HCT116 (cell line): ENCODE results near the gene GDPD2. TPM values are rescaled to one million over a fixed set of nuclear protein-coding genes. Genes with fewer than 3 reads are reported as not detected.

ENCODE experiments used
- ATAC-seq: fragments of 200-7000 bp; cut with Tn5 transposase; 2 replicates; pipeline ENCODE4 v1.9.1; 2020; ENCODE audit warnings: mild to moderate bottlenecking, moderate library complexity
- BruUV-seq: library from RNA; stranded (reverse); fragments of 400-500 nt; replicated peaks from 2 replicates; lab custom pipeline; 2021; lab: Mats Ljungman, UMichigan
- CTCF ChIA-PET: fragments of 300-600 bp; sonication (Branson Sonifier 250); formaldehyde crosslinking; loops from one replicate; lab custom pipeline; 2021; ENCODE audit warnings: antibody characterized with exemption; lab: Charles Lee
- POLR2A ChIA-PET: fragments of 300-600, 350-600 bp; sonication (Branson Sonifier 250); formaldehyde crosslinking; loops from one replicate; lab custom pipeline; 2021; ENCODE audit warnings: antibody characterized with exemption; lab: Charles Lee
- RAD21 ChIA-PET, 2 experiments: fragments of 300-600 bp; sonication (Branson Sonifier 250); formaldehyde crosslinking; loops; one replicate each; lab custom pipeline; 2023; ENCODE audit warnings: low total read pairs in 2 of 2; ENCODE audit not compliant: uncharacterized antibody in 2 of 2, unreplicated experiment in 2 of 2, low non-redundant PET in 1 of 2; lab: Charles Lee
- DNase-seq: peaks from one replicate; pipeline ENCODE4 v3.0.0-alpha.2; 2010; ENCODE audit warnings: low read depth, low spot score
- H2AFZ ChIP-seq: fragments of 200-600 bp; shearing (Covaris generic), sonication (generic); 2 replicates; pipeline ENCODE4 v1.6.1; 2017; ENCODE audit warnings: low read depth, mixed run types, mixed read lengths, antibody characterized with exemption, low read length; ENCODE audit not compliant: poor library complexity, severe bottlenecking
- H3K27ac ChIP-seq: 2 replicates; pipeline ENCODE4 v1.5.1; 2012; ENCODE audit warnings: low read depth, low read length
- H3K27me3 ChIP-seq: fragments of 200-600 bp; sonication (generic); 2 replicates; pipeline ENCODE4 v1.6.1; 2016; ENCODE audit warnings: mixed run types, low read length, mixed read lengths; ENCODE audit not compliant: insufficient read depth
- H3K36me3 ChIP-seq, 2 experiments: fragments of 200-500 bp in 1 of 2; fragments of 200-600 bp in 1 of 2; sonication (Bioruptor generic) in 1 of 2; sonication (generic) in 1 of 2; 2 replicates each; pipeline versions ENCODE4 v1.5.1 to v1.6.1; 2014 to 2016; ENCODE audit warnings: low read length in 2 of 2, inconsistent platforms in 1 of 2, mixed read lengths in 1 of 2, mixed run types in 1 of 2; ENCODE audit not compliant: insufficient read depth in 2 of 2, control insufficient read depth in 1 of 2
- H3K4me1 ChIP-seq, 2 experiments: fragments of 200-600 bp in 1 of 2; sonication (generic) in 1 of 2; 2 replicates each; pipeline versions ENCODE4 v1.5.1 to v1.6.1; 2012 to 2017; ENCODE audit warnings: low read length in 2 of 2, inconsistent platforms in 1 of 2, mild to moderate bottlenecking in 1 of 2, mixed read lengths in 1 of 2, mixed run types in 1 of 2, moderate library complexity in 1 of 2; ENCODE audit not compliant: insufficient read depth in 2 of 2, control insufficient read depth in 1 of 2
- H3K4me2 ChIP-seq: fragments of 200-600 bp; sonication (generic); 2 replicates; pipeline ENCODE4 v1.6.1; 2017; ENCODE audit warnings: mixed run types, low read length, mixed read lengths
- H3K4me3 ChIP-seq, 2 experiments: fragments of 200-600 bp in 1 of 2; sonication (generic) in 1 of 2; replicated peaks in 1 of 2; 2 replicates each; pipeline ENCODE4 v1.5.1; 2011 to 2016; ENCODE audit warnings: low read length in 2 of 2, control low read depth in 1 of 2, low read depth in 1 of 2, mild to moderate bottlenecking in 1 of 2, mixed read lengths in 1 of 2, mixed run types in 1 of 2
- H3K79me2 ChIP-seq: fragments of 200-600 bp; sonication (generic); 2 replicates; pipeline ENCODE4 v1.6.1; 2017; ENCODE audit warnings: mild to moderate bottlenecking, mixed run types, low read length, moderate library complexity, mixed read lengths; ENCODE audit not compliant: insufficient read depth
- H3K9ac ChIP-seq: fragments of 200-600 bp; sonication (generic); 2 replicates; pipeline ENCODE4 v1.6.1; 2016; ENCODE audit warnings: low read length, mixed read lengths
- H3K9me2 ChIP-seq: fragments of 200-600 bp; sonication (generic), shearing (Covaris generic); 2 replicates; pipeline ENCODE4 v1.6.1; 2017; ENCODE audit warnings: mixed run types, mild to moderate bottlenecking, moderate library complexity; ENCODE audit not compliant: insufficient read depth
- H3K9me3 ChIP-seq, 2 experiments: fragments of 200-500 bp in 1 of 2; fragments of 200-600 bp in 1 of 2; sonication (Bioruptor generic) in 1 of 2; sonication (generic) in 1 of 2; 2 replicates each; pipeline ENCODE4 v1.6.1; 2014 to 2017; ENCODE audit warnings: low read length in 2 of 2, mixed read lengths in 2 of 2, inconsistent platforms in 1 of 2, low read depth in 1 of 2, mild to moderate bottlenecking in 1 of 2, mixed run types in 1 of 2, moderate library complexity in 1 of 2; ENCODE audit not compliant: control insufficient read depth in 1 of 2, insufficient read depth in 1 of 2
- H4K20me1 ChIP-seq: fragments of 200-600 bp; sonication (generic), shearing (Covaris generic); 2 replicates; pipeline ENCODE4 v1.6.1; 2017; ENCODE audit warnings: mixed run types, mild to moderate bottlenecking, moderate library complexity; ENCODE audit not compliant: insufficient read depth
- ATF3 ChIP-seq: IDR thresholded peaks from 2 replicates; pipeline ENCODE4 v1.6.1; 2012
- CTCF ChIP-seq, 3 experiments: fragments of 200-600 bp in 1 of 3; sonication (generic) in 1 of 3; IDR thresholded peaks in 2 of 3; conservative IDR thresholded peaks in 1 of 3; 2 replicates each; pipeline ENCODE4 v1.5.1; 2012 to 2017; ENCODE audit warnings: low read depth in 2 of 3, low read length in 2 of 3, antibody characterized with exemption in 1 of 3, borderline replicate concordance in 1 of 3, control low read depth in 1 of 3, mild to moderate bottlenecking in 1 of 3, mixed read lengths in 1 of 3, mixed run types in 1 of 3, moderate library complexity in 1 of 3; ENCODE audit not compliant: insufficient read depth in 1 of 3
- MAX ChIP-seq: IDR thresholded peaks from 2 replicates; pipeline ENCODE4 v1.6.1; 2012
- POLR2AphosphoS5 ChIP-seq: IDR thresholded peaks from 2 replicates; pipeline ENCODE4 v1.6.1; 2011; ENCODE audit warnings: mild to moderate bottlenecking, low read depth, low read length, moderate library complexity
- SRF ChIP-seq: IDR thresholded peaks from 2 replicates; pipeline ENCODE4 v1.6.1; 2012; ENCODE audit warnings: low read depth
- TCF7L2 ChIP-seq: IDR thresholded peaks from 2 replicates; pipeline ENCODE4 v1.7.0; 2011; ENCODE audit warnings: borderline replicate concordance, inconsistent platforms; ENCODE audit not compliant: insufficient read depth, insufficient read length; ENCODE audit errors: extremely low read depth
- YY1 ChIP-seq: IDR thresholded peaks from 2 replicates; pipeline ENCODE4 v1.6.1; 2011; ENCODE audit warnings: low read length, low read depth, moderate library complexity, mild to moderate bottlenecking; ENCODE audit not compliant: insufficient replicate concordance; ENCODE audit errors: extremely low read depth
- intact Hi-C: fragments of 100-400 bp; cut with micrococcal nuclease; formaldehyde crosslinking; loops from 2 replicates; pipeline ENCODE4 v1.10.0; 2022
- total RNA-seq: library from RNA; stranded (reverse); gene quantifications from one replicate; pipeline ENCODE4 v1.2.1, GENCODE V29; 2021; ENCODE audit not compliant: unreplicated experiment

The GDPD2 gene
- total RNA-seq, 1 experiment from 2014 or later: not detected

GRCh38 chrX:70433848-70434351 lies 10.8 kb downstream of the GDPD2 start:
- H3K27me3 ChIP-seq: no peaks in the 10 kb centered on the region
- peak overlapping the region; percentile 91 for H3K4me2 ChIP-seq
- ChIA-PET RAD21 (interaction anchor here in 1 of 2 experiments (0.6 kb wide), 1 partner anchor 31 kb away, joined by 4 read pairs; no protein-coding TSS in a partner anchor), CTCF (interaction anchor here (0.6 to 1.5 kb wide), 5 partner anchors 10 to 336 kb away, joined by 3 to 8 read pairs (median 3); partner anchors contain the start of genes GDPD2 and IGBP1), POLR2A (no interaction called here)
- ATAC-seq (peak; percentile 78), DNase-seq (peak; percentile 49)
- peak overlapping the region; percentile 51 to 66 for H3K4me3 ChIP-seq
- H3K4me1 ChIP-seq: peaks cover 2 to 29% of the 10 kb centered on the region in 2 experiments; a peak in 2 of 4 replicates
- H3K9ac ChIP-seq: peak overlapping the region; percentile 64
- H3K27ac ChIP-seq: peak overlapping the region; percentile 71
- peak overlapping the region; percentile 35 for H2AFZ ChIP-seq
- H3K9me3 ChIP-seq: no peaks in the 10 kb centered on the region
- TF ChIP-seq MAX (no peak), SRF (no peak), YY1 (no peak), TCF7L2 (no peak), POLR2AphosphoS5 (peak; percentile 62), ATF3 (no peak), CTCF (IDR thresholded peaks at IDR 0.05 in 2 of 3, conservative IDR thresholded peaks at IDR 0.05 in 1 of 3; ENCODE audit: borderline replicate concordance in 1 of 3, insufficient read depth in 1 of 3, low read depth in 2 of 3, low read length in 2 of 3) (peak in 2 of 3 experiments; percentile 50 to 58; a peak in 3 of 6 replicates)
- H3K79me2 ChIP-seq: no peaks in the 10 kb centered on the region
- H3K9me2 ChIP-seq: no peaks in the 10 kb centered on the region
- H4K20me1 ChIP-seq: no peaks in the 10 kb centered on the region
- no TSS peak for BruUV-seq
- intact Hi-C loops: no loop called here
- no peaks in the 10 kb centered on the region for H3K36me3 ChIP-seq
